Measurements from ENCODE around the gene COMT.

Gene COMT

DNA sequence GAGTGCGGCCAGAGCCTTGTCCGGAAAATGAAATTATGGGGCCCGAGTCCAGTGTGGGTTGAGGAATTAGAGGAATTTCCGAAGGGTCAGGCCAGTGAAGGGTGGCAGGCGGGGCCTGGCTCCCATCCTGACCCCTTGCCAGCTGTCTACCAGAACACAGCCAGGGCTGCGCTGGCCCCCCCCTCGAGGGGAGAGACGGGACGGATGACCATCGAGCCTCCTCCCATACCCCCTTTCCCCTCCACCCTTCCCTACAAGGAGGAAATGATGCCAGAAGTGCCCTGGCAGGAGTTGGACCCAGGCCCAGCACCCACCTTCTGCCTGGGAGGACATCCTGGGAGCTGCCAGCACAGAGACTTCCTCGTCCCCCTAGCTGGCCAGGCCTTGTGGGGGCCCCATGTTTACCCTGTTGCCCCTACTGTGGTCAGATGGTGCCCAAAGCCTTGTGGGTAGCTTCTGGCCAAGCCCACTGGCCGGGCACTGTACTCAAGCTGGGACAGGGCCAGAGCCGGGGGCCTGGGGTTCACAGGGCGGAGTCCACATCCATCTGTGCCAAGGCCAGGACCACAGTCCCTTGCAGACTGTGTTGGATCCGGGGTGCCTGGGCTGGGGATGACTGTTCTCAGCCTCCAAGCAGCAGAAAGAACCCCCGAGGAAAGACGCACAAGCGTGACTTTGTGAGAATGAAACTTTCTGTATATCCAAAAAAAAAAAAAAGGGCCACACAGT, 54.2 kb downstream of the COMT start:
- H3K4me3 ChIP-seq (ENCODE audit: low read depth, low read length), result no peak overlapping the region
- CTCF ChIA-PET, result no interaction called here
- TF ChIP-seq, protein P1, sequence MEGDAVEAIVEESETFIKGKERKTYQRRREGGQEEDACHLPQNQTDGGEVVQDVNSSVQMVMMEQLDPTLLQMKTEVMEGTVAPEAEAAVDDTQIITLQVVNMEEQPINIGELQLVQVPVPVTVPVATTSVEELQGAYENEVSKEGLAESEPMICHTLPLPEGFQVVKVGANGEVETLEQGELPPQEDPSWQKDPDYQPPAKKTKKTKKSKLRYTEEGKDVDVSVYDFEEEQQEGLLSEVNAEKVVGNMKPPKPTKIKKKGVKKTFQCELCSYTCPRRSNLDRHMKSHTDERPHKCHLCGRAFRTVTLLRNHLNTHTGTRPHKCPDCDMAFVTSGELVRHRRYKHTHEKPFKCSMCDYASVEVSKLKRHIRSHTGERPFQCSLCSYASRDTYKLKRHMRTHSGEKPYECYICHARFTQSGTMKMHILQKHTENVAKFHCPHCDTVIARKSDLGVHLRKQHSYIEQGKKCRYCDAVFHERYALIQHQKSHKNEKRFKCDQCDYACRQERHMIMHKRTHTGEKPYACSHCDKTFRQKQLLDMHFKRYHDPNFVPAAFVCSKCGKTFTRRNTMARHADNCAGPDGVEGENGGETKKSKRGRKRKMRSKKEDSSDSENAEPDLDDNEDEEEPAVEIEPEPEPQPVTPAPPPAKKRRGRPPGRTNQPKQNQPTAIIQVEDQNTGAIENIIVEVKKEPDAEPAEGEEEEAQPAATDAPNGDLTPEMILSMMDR (IDR thresholded peaks at IDR 0.05; ENCODE audit: insufficient read depth, low read length, missing control alignments), result no peak
- POLR2A ChIA-PET, result interaction anchor here (0.6 kb wide), 1 partner anchor 9 kb away, joined by 3 read pairs; no protein-coding TSS in a partner anchor
- DNase-seq (ENCODE audit: low read depth, low spot score), result no peak

DNA sequence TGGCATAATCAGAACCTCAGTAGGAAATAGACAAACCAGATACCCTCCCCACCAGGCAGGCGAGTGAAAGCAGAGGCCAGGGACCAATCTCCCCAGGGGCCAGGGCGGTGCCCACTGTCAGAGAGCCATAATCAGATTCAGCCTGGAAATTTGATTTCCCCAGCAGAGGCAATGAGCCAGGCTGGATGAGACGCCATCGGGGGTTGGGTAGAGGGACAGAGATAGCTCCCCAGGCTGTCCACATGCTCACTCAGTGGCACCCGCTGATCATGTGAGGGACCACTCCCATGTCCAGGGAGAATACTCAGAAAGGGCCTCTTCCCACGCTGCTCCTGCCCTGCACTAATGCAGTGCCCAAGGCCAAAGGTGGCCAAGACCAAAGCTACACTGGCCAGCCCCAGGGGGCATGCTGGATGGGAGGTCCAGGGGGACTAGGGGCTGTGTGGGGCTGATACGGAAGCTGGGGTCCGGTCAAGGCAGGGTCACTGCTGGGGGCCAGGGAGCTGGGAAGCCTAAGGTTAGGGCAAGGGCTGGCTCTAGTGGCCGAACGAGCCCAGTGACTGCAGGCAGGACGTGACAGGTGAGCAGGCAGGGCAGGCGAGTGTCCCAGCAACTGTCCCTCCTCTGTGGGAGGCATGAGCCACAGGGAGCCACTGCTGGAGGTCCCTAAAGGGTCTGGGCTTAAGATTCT, 55.3 kb downstream of the COMT start:
- ChIA-PET POLR2A (interaction anchor here (0.6 kb wide), 1 partner anchor 47 kb away, joined by 3 read pairs; no protein-coding TSS in a partner anchor), CTCF (interaction anchor here (0.9 to 1.4 kb wide), 2 partner anchors 16 to 19 kb away, joined by 3 read pairs; no protein-coding TSS in a partner anchor)
- DNase-seq (ENCODE audit: low read depth, low spot score), result no peak
- H3K4me3 ChIP-seq (ENCODE audit: low read depth, low read length), result no peak overlapping the region
- TF ChIP-seq, protein P1 (IDR thresholded peaks at IDR 0.05; ENCODE audit: insufficient read depth, low read length, missing control alignments), result no peak

DNA sequence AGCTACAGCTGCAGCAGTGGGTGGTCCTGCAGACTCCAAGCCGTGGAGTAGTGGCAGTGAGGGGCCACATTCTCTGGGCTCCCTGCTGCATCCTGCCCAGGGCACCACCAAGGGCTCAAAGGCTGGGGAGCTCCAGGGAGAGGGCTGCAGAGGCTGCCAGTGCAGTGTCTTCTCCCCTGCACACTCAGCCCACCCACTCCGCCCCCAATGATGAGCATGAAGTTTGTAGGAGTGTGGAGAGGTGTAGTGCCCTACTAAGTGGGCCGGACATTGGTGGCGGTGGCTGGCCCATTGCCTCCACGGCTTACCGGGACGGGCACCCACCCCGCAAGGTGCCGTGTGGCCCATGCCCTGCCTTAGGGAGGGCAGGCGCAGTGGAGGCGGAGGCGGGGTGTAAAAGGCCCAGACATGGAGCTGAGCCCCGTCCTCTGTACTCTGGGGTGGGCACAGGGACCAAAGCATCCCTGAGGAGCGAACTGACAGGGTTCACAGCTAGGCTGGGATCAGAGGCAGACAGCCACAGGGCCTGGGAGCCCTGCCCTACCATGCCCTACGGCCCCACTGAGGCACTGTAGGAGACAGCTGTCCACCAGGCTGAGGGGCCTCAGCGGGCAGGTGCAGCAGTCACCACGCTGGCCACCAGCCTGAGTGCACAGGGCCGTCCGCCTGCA, 56.1 kb downstream of the COMT start:
- TF ChIP-seq, protein P1 (IDR thresholded peaks at IDR 0.05; ENCODE audit: insufficient read depth, low read length, missing control alignments), result no peak
- H3K4me3 ChIP-seq (ENCODE audit: low read depth, low read length), result no peak overlapping the region
- ChIA-PET CTCF (interaction anchor here (0.5 to 1.4 kb wide), 3 partner anchors 16 to 18 kb away, joined by 3 read pairs; no protein-coding TSS in a partner anchor), POLR2A (interaction anchor here (0.6 kb wide), 1 partner anchor 48 kb away, joined by 3 read pairs; no protein-coding TSS in a partner anchor)
- DNase-seq (ENCODE audit: low read depth, low spot score), result no peak

DNA sequence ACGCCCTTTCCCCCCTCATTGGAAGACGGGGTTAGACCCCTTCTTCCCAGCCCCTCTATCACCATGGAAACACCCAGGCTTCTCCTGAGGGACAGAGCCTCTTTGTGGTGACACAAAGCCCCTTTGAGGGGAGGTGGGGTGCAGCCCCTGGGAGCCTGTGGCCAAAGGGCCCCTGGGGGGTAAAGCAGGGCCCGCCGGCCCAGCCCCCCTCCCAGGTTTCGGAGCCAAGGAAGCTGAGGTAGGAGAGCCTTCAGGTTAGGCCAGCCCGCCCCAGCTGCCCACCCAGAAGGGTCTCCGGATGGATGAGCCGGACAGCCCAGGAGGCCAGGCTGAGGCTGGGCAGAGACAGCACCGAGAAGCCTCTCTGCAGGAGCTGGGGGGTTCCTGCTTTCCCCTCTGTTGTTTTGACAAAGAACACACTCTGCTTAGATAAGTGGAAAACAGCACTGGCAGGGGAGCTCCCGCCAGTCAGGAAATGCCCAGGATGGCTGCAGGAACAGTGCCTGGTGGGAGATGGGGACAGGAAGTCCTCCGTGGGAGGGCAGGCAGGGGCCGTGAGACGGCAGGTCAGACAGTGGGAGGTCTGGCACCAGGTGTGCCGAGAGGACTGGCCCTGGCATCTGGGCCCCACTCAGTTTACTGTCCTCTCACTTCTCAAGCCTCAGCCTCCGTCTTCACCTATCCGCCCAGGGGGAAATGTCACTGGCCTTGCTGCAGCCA, 56.8 kb downstream of the COMT start:
- POLR2A ChIA-PET, result interaction anchor here (0.9 kb wide), 1 partner anchor 10 kb away, joined by 3 read pairs; no protein-coding TSS in a partner anchor
- CTCF ChIA-PET, result interaction anchor here (0.5 kb wide), 1 partner anchor 15 kb away, joined by 3 read pairs; no protein-coding TSS in a partner anchor
- H3K4me3 ChIP-seq (ENCODE audit: low read depth, low read length), result no peak overlapping the region
- TF ChIP-seq, protein P1 (IDR thresholded peaks at IDR 0.05; ENCODE audit: insufficient read depth, low read length, missing control alignments), result no peak
- DNase-seq (ENCODE audit: low read depth, low spot score), result no peak

DNA sequence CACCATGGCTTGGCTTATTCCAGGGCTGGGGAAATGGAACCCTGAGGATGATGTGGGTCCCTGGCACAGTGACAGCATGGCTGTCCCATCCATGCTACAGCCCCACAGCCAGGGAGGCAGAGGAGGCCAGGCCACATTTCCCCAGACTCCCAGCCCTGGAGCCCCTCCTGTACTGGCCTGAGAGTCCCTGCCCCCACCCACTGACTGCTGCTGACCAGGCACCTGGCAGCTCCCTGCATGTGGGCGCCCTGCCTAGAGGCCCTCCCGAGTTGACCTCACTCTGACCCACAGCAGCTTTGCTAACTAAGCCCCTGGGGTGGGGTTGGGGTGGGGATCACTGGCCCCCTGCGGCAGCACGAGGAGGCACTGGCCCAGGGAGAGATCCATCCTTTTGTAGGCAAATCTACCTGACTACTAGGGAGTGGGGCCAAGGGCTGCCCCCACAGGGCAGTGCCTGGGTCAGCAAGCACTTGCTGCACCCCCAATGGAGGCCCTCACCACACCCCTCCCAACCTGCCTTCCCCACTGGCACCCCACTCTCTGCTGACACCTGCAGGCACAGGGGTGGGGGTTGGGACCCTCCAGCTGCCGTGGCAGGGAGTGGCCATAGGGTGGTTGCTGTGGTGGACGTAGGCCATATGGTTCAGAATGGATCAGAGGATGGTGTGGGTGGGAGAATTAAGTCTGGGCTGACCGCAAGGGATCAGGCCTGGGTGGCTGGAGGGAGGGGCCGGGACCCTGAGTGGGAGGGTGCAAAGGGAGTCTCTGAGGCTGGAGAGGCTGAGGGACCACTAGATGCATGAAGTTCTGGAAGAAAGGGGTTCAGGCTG, 57.6 kb downstream of the COMT start:
- ChIA-PET POLR2A (interaction anchor here (0.5 to 0.9 kb wide), 2 partner anchors 11 to 40 kb away, joined by 3 read pairs; no protein-coding TSS in a partner anchor), CTCF (no interaction called here)
- DNase-seq (ENCODE audit: low read depth, low spot score), result no peak
- TF ChIP-seq, protein P1 (IDR thresholded peaks at IDR 0.05; ENCODE audit: insufficient read depth, low read length, missing control alignments), result no peak
- H3K4me3 ChIP-seq (ENCODE audit: low read depth, low read length), result no peak overlapping the region

Data from AG04449 (cell line).